ENCODE data around the gene PWWP3B.
"Not testable (repeated sequence)": the region's sequence is repeated elsewhere in the genome, so short reads cannot be mapped to it uniquely, and the experiment has no call there.

The PWWP3B gene

DNA sequence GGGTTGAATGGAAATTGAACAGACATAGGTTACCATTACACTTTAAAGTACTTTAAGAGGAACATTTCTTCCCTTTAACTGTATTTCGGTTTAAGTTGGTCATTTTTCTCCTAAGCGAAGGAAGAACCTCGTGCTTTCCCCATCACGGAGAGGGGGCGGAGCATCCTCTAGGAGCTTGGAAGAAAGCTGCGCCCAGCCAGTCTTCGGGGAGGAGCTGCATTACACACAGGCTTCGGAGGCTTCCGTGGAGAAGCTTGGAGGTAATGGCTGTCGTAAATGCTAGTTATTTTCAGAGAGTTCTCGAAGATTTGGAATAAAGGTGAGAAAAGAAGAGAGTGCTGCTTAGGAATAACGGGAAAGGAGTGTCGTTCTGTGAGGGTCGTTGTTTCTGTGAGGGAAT is at the start of gene PWWP3B:
PWWP3B (plus strand) TSS at position 199 of the 400 bp plus-strand sequence. CDS start 37,128 bp downstream, outside the sequence.
- DNase-seq = no peak

DNA sequence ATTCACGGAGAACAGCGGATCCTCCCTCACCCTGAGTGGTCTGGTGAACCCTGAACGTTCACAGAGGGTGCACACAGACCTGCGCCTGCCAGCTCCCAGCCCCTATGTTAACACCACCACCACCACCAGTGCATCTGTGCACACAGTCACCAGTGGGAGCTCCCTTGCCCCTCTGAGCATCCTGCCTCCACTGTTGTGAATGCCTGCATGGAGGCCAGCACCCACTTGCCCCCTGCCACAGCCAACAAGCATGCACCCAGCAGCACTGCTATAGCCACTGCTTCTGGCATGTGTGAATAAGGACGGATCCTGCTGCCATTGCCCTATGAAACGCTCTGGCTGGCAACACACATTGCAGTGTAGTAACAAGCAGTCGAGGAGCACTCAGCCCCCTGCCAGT is 29.1 kb upstream of the PWWP3B start:
- DNase-seq = no peak

DNA sequence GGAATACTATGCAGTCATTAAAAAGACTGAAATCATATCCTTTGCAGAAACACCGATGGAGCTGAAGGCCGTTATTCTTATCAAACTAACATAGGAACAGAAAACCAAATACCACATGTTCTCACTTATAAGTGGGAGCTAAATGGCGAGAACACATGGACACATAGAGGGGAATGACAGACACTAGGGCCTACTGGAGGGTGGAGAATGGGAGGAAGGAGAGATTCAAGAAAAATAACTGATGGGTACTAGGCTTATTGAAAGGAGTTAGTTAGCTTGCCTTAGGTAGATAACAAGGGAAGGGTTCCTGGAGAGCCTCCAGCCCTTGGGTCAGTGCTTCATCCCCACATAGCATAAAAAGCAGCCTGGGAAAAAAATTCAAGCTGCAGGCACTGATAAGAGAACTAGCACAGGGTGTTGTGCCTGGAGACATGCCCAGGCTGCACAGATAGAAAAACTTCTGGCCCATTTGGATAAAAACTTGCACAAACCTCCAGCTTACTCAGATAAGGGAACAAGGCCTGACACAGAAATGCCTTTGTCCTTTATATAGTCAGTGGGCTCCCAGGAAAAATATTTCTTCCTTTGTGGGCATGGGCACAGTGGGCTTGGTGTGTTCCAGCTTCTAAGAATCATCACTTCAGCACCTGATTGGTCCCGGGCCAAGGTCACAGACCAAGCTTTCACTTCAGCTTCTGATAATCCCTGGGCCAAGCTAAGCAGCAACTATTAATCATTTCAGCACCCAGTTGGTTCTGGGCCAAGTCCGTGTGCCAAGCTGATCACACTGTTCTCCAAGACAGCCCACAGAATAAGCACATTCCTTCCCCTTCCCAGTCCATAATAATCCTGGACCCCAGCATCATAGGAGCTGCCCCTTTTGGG is 23.1 kb upstream of the PWWP3B start:
- DNase-seq = no peak

DNA sequence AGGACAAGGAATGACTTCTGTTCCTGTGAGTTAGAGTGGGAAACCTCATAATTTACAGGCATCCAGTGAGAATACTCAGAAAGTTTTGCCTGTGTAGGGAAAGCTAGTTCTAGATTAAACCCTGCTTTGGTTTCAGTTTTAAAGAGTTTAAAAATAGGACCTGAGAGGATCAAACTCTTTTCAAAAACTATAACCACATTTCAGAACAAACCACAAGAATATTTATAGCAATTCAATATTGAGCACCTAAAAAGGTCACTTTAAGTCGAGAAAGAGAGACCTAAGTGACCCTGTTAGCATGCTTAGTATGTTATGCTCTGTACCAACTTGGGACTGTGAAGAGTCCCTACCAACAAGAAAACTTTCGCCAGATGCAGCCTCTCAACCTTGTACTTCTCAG is 17.4 kb upstream of the PWWP3B start:
- no peak for DNase-seq

DNA sequence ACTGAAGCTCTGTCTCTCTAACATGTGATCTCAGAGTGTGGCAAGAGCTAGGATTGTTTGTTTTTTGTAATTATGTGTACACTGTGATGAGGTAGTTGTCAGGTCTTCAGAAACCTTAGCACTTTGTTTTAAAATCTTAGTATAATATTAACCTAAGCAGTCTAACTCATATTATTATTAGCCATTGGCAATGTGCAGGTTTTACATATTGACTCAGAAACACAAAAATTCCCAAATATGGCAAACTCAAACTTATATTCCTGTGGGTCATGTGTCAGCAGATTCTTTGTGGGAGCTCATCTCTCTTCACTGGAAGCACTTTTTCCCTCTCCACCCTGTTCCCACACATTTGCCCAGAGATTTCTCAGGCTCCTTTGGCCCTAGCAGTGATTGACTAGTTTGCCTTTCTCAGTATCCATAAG is 8.2 kb upstream of the PWWP3B start:
- DNase-seq = no peak

DNA sequence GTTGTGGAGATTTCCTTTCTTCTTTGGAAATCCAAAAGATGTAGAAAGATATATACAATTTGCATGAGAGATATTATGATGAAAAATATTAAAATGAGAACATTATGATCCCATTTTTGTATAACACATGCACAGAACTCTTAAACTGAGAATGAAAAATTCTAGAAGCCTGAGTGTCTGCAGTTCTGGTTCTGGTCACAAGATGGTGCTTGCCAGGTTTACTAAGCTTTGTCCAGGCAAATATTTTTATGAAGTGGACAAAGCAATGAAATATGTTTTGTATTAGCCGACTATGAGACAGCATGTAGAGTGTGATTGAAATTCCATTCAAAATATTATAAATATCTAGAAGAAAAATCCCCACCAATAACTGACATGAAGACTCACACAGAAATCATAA is 2.2 kb downstream of the PWWP3B start:
- no peak for DNase-seq

DNA sequence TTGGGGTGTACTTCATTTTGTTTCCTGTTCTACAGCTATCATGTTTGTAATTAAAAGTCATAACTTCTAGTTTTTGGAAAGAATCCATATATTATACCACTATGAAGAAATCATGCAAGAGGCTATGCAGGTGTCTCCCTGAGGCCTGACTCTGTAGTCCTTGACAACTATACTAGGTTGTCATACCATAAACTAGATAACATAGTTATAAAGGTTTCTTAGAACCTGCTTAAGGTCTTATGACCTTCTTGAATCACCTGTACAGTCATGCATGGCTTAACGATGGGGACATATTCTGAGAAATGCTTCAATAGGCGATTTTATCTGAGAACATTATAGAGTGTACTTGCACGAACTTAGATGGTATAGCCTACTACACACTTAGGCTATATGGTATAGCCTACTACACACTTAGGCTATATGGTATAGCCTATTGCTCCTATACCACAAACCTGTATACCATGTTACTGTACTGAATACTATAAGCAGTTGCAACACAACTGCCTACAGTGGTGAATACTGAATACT is 3.3 kb downstream of the PWWP3B start:
- no peak for DNase-seq

DNA sequence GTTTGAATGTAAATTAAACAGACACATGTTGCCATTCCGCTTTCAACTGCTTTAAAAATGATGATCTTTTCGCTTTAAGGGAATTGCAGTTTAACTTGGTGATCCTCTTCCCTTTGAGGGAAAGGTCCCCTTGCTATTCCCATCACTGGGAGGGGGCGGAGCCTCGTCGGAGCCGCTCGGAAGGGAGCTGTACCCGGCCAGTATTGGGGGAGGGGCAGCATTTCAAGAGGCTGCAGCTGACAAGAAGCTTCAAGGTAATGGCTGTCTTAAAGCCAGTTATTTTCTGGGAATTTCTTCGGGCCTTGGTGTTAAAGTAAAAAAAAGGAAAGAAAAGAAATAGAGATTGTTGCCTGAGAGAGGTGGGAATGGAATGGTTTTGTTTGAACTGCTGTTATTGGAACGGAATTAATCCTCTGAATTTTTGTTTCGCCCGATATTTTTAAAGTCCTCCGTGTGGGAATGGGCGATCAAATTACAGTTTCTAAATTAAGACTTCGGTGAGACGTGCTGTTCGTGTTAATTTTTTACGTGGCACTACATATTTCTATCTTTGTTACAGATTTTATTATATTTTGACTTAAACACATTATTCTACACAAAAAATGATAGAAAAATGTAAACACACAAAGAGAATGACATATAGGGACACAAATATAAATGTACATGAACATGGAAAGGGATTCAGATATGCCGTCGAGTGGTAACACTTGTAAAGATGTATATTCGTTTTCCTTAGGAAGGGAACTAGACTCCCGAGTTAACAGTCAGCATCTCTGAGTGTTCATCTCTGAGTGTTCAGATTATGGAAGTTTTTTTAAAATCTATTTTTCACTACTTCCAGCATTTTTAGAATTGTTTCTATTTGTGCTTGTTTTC is 9.2 kb downstream of the PWWP3B start:
- DNase-seq = no peak

DNA sequence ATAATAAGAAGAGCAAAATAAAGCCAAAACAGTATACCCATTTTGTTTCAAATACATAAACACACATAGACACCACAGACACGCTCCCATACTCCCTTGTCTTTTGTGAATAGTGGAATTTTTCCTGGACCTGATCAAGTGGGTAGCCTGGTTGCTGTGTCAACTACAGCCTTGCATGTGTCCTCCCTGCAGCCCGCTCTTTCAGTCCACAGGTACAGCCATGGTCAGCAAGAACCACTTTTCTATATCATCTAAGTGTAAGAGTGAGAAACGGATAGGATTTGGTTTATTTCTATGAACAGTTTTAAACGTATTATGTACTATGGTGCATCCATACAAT is 9.8 kb downstream of the PWWP3B start:
- DNase-seq = no peak

DNA sequence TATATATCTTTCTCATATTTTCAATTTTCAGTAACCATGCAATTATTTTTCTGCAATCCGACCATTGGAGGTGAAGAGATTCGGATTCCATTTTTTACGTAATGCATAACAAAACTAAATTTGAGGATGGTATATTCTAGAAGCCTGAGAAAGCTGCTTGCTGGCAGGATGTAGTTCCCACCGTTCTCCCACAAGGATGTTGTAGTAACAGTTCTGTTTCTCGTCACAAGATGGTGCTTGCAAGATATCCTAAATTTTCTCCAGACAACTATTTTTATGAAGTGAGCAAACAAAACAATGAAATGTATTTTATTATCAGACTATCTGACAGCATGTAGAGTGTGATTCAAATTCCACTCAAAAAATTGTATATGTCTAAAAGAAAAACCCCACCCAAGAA is 10.7 kb downstream of the PWWP3B start:
- no peak for DNase-seq

DNA sequence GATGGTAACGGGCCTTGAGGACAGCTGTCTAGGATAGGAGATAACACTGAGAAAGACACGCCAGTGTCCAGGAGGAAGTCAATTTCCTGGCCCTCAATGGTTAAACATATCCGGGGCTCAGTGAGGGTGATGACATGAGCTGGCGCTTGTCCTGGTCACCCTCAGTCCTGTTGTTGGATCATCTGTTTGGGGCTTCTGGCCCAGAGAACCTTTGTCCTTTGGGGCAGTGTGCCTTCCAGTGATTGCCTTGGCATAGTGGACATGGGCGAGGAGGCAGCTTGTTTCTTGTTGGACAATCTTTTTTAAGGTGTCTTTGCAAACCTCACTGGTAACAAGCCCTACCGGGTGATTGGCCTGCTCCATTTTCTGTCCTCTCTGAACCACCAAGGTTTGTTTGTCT is 15.6 kb downstream of the PWWP3B start:
- DNase-seq = not testable (repeated sequence)

DNA sequence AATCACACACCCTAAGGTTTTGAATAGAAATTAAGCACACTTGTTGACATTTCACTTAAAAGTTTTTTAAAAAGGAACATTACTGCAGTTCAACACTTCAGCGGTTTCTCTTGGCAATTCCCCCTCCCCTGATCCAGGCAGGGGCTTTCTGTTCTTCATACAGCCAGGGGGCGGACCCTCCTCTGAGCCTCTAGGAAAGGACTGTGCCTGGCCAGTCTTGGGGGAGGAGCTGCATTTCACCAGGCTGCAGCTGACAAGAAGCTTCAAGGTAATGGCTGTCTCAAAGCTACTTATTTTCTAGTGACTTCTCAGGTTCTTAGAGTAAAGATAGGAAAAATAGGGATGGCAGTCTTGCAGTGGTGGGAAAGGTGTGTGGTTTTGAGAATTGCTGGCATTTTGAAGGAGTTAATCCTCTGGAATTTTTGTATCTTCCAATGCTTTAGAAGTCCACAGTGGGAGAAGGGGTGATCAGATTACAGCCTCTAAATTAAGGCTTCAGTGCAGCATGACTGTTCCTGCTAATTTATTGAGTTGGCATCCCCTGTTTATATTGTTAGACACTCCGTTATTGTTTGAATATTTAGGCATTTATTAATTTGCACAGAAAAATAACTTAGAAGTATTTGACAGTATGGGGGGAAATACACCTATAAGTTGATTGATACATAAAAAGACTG is 33.5 kb downstream of the PWWP3B start:
- no peak for DNase-seq

DNA sequence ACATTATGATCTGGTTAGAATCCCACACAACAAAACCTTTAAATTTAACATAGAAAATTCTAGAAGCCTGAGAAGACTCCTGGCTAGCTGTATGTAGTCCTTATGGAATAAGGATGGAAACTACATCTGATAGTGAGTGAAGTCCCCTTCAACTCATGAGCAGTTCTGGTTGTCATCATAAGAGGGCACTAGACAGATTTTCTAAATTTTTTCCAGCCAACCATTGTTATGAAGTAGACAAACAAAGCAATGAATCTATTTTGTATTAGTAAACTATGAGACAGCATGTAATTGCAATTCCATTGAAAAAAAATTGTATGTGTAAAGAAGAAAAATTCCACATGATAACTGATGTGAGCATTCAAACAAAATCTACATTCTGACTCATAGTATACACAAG is 35.2 kb downstream of the PWWP3B start:
- DNase-seq = no peak

DNA sequence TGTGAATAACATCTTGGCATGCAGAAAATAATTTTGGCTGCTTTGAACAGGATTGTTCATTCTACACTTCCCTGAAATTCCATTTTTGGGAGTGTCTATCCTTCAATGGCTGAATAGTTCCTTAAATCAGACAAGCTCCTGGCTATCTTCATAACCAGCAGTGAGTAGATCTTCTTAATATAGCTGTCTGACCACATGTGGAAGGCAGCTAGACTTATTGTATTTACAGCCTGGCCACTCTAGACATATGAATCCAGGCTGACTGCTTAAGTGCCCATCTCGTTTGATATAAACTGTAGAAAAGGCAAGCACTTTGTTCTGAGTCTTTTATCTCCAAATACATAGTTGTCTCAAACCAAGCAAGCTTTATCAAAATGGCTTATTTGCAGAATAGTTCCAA is 40.0 kb downstream of the PWWP3B start:
- DNase-seq = no peak
